GM18873 (cell line): ENCODE measurements around the gene GSG1.

ENCODE experiments used
- ATAC-seq: cut with Tn5 transposase; IDR thresholded peaks from one replicate; pipeline ENCODE4 v1.9.1; 2021; ENCODE audit warnings: mild to moderate bottlenecking, moderate library complexity, moderate number of reproducible peaks; ENCODE audit not compliant: unreplicated experiment, low FRiP score

The GSG1 gene

DNA sequence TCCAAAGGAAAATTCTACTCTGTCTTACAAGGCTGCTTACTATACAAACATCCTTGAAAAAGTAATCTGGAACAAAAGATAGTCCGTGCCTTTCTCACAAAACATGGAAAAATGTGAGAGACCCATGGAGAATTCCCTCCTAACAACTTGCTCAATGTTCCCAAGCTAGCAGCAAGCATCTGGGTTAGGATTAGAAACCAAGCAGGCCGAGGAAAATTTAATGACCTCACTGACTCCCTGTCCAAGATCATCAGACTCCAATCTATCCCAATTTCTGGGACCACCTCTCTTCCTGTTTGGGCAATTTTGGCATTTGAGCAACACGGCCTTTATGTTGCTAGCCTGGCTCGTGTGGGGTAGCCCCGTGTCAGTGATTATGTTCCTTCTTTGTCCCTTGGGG, 18.1 kb upstream of the GSG1 start:
- ATAC-seq, result no peak

DNA sequence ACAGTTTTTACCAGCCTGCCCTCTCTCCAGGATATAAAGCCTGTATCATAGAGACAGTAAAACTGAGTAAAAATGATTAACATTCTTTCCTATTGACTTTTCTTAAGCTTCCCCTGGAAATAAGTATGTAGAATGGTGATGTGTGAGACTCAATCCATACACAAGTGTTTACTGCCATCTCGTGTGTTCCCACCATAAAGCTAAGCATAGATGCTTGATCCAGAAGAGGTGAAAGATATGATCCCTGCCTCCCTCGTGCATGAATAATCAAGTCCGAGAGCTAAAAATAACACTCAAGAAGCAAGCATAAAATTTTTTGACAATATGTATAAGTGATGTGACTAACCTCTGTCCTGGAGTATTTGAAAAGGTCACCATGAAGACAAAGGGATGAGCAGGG, 16.9 kb upstream of the GSG1 start:
- ATAC-seq, result no peak

DNA sequence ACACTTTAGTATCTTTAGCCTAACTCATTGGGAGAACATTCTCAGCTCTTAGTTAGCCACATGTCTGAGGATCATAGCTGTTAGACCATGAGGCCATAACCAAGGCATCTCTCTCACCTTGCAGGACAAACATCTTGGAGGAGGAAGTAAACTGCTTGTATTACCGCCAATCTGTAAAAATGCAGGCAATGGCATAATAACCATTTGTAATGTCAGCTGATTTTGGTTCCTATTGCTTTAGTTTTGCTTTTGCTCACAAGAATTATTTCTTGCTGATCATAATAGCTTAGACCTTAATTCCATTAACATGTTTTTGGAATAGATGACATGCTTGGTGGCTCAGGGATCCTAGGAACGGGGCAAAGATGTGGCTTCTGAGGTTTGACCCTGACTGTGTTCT, 16.4 kb upstream of the GSG1 start:
- ATAC-seq, result no peak

GRCh38 chr12:13117029-13117428, 13.6 kb upstream of the GSG1 start:
- no peak for ATAC-seq

- ATAC-seq, result no peak
Measured at GRCh38 chr12:13116259-13116658, 12.8 kb upstream of the GSG1 start.

DNA sequence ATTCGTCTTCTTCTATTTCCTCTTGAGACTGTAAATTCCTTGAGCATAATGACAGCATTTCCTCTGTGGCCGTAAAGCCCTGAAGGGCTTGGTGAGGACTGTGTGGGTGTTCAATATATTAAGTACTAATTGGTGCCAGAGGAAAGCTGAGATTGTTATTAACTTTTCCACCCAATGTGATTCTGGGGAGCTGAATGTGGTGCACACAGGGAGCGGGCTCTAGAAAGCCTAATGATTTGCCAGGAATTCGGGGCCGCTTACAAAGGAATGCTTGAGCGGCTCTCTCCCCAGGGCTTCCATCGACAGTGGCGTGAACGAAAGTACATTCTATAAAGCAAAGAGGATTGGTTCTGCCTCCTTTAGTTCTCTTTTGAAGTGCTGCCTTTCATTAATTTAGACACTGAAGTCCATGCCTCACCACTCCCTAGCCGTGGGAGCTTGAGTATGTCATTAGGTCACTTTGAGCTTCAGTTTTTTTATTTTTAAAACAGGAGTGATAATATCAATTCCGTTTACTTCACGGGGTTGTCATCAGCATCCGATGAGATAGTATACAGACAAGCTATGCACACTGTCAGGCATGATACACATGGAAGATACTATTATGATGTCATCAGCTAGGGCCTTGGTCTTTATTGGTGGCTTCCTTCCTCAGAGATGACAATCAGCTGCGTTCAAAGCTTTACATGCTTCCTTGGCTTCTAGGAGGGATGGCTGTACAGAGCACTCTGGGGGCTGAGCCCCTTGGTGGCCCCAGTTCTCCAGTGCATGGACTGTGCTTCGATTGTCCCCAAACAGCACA, 11.0 kb upstream of the GSG1 start:
- no peak for ATAC-seq

DNA sequence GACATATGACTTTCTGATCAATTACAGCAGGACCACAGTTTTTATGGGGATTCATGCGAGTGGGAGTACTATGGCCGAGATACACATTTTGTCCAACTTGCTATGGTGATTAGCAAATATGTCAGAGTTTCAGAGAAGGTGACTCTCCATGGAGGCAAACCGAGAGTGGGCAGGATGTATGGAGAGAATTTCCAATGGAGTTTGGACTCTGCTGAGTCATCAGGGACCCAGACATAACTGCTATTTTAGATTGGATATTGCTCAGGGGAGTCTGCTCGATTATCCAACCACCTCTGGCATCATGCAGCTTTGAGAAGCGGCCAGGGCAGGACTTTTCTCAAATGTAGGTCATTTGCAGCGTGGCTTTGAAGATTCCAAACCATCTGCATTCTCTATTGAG, 9.5 kb upstream of the GSG1 start:
- no peak for ATAC-seq

DNA sequence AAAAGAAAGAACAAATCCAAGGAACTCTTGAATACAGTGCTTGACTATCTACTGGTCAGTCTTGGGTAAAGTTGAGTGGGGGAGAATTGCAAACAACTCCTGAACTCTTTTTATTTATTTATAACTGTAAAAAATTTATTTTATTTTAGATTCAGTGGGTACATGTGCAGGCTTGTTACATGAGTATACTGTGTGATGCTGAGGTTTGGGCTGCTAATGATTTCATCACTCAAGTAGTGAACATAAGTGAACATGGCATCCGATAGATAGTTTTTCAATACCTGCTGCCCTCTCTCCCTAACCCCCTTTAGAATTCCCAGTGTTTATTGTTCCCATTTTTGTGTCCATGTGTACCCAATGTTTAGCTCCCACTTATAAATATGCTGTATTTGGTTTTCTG, 3.2 kb upstream of the GSG1 start:
- no peak for ATAC-seq

DNA sequence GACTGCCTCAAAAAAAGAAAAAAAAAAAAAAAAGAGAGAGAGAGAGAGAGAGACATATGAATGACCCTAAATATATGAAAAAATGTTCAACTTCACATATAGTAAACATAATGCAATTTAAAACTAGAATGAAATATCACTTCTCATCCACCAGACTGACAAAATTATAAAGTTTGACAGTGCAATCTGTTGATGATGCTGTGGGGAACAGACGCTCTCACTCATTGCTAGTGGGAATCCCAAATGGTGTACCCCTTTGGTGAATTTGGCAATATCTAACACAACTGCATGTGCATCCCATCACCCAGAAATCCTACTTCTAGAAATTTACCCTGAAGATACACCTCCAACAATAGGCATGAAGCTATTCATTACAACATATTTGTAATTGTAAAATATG, 2.3 kb upstream of the GSG1 start:
- no peak for ATAC-seq

- no peak for ATAC-seq
Measured at GRCh38 chr12:13104409-13104808, 942 bp upstream of the GSG1 start.

GRCh38 chr12:13102461-13103195, 839 bp downstream of the GSG1 start:
- ATAC-seq, result no peak

GRCh38 chr12:13101821-13102375, 1.6 kb downstream of the GSG1 start:
- ATAC-seq, result no peak

DNA sequence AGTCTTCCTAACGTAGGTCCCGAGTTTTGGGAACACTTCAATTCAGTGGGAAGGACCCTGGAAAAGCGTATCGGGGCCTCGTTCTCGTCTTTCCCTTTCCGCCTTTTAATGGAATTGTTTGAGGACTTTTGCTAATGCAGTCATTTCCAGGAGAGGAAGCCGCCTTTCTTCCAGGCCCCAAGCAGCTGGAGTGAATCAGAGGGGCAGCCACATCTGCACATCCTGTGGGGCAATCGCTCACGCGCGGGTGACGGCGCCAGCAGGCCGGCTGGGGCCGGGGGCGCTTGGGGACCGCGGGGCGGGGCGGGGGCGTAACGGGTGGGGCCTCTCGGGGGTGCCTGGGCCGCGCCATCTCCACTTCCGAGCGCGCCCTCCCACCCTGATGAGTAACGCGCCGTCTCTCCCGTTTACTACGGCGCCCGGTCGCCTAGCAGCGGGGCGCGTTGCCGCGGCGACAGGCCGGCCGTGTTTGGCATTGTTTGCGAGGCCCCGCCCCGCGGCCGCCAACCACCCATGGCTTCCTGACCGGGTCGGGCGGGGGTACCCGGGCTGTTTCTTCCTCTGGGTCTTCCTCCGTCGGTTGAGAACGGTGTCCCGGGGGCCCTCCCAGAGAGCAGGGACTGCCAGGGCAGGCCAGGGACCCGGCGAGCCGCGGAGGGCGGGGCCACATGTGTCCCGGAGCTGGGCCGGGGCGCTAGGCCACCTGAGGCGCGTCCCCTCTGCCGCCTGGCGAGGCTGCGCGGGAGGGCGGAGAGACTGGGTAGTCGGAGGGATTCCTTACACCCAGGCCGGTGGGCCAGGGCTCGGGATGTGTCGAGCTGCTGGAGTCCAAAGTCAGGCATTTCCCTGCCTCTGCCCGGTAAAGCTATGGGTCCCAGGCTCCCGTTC, 2.3 kb downstream of the GSG1 start:
- peak; percentile 64 for ATAC-seq

GRCh38 chr12:13100605-13100881, 2.9 kb downstream of the GSG1 start:
- ATAC-seq, result no peak

GRCh38 chr12:13099844-13100604, 3.4 kb downstream of the GSG1 start:
- no peak for ATAC-seq

- ATAC-seq, result no peak
Measured at GRCh38 chr12:13099066-13099843, 4.2 kb downstream of the GSG1 start.

DNA sequence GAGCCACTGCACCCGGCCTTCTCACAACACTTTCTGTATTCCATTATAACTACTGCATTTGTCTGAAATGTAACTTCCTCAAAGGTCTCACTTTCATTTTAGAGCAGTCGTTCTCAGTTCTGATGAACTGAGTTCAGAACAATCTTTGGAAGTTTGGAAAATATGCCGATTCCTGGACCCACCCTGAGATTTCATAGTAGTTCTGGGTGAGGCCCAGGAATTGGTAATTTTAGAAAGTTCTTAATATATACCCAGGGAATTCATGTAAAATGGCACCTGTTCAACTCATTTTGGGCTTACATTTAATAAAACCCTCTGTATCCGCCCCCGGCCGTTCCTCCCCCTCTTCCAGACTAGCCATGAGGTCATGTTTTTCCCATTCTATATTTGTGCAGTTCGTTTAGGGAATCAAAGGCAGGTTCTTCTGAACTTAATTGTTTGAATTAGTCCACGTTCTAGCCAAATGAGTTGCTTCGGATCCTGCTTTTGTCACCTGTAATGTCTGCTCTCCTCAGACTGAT, 5.9 kb downstream of the GSG1 start:
- ATAC-seq, result no peak

DNA sequence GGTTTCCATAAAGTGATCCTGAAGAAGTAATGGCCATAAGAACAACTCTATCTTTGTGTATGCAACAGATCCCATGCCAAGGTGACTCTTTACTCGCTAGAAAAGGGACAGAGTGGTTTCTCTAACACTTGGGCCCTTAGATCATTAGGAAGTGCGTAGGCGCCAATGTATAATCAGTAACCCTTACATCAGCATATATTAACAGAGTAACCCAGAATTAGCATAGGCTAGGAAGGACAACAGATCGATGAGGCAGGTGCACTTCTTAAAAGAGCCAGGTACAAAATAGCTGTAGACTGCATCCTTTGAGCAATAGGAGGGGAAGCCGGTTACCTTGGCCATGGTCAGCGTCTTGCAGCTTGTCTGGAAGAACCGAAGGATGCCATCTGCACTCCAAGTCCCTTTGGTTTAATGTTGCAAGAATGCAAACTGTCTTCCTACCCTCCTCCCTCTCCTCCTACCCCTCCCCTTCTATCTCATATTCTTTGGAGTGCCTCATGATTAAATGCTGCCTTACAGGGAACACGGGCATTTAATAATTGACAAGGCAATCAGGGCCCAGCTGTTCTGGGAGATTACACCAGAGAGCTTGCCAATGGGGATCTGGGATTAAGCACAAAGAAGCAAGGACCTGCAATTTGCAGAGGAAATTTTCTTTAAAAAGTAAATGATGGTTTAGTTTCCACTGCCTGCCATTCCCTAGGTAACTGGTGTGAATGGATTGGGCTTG, 8.0 kb downstream of the GSG1 start:
- no peak for ATAC-seq

- no peak for ATAC-seq
Measured at GRCh38 chr12:13094367-13094766, 9.1 kb downstream of the GSG1 start.
